Measurements from ENCODE around the gene EPHA3.

The EPHA3 gene

DNA sequence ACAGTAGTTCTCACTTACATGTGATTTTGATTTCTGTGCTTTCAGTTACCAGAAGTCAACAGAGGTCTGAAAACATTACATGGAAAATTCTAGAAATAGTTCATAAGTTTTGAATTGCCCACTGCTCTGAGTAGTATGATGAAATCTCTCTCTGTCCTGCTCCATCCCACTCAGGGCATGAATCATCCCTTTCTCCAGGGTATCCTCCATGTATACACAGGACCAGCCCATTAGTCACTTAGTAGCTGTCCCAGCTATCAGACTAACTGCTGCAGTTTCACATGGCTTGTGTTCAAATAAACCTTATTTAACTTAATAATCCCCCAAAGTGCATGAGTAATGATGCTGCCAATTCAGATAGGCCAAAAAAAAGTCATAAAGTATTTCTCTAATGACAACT is 38.6 kb downstream of the EPHA3 start:
- no peak for DNase-seq (ENCODE audit: low read depth)

GRCh38 chr3:89154416-89154815 is 47.0 kb downstream of the EPHA3 start:
- no peak for DNase-seq (ENCODE audit: low read depth)

DNA sequence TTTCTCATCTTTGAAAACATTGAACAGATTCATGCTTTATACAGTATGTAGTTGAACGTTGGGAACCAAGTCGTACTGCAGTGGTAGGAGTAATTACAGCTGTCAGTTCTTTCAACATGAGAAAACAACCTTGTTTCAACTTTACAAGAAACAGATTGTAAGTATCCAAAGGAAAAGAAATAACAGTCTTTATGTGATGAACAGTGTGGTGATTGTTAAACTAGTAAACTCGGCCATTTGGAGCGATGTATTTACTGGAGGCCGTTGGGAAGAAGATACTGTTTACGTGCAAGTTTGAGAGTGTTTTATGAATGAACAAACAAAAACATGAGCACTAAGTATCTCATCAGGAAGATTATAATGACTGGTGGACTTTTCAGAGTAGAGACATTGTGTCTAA is 48.4 kb downstream of the EPHA3 start:
- no peak for DNase-seq (ENCODE audit: low read depth)

DNA sequence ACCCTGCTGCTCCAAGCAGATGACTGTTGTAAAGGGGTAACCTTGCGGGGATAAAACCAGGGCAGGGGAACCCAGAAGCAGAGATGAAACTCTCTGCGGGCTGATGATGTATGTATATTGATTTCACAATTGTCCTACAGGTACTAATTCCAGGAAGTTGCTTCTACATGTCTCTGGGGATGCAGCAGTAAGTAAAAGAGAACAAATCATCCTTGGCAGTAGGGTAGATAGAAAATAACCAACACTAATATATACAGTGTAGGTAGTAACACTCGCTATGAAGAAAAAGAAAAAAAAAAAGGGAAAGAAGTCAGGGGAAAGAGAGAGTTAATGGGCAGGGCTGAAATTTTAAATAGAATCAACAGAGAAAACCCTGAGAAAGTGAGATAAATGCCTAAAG is 50.2 kb downstream of the EPHA3 start:
- DNase-seq (ENCODE audit: low read depth), result no peak

DNA sequence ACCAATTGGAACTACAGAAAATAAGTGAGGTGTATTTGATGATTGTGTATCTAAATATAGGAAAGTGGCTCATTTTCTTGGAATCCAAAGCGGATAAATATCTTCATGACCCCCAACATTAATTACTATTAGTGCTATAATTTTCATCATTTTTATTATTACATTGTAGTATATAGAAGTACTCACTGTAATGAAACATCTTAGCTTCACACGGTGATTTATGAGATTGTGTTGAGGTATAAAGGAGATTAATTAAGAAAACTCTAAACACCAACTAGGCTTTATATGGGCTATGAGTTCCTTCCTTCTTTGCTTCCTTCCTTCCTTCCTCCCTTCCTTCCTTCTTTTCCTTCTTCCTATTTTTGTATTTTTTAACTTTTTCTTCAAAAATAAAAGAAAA is 52.2 kb downstream of the EPHA3 start:
- DNase-seq (ENCODE audit: low read depth), result no peak

DNA sequence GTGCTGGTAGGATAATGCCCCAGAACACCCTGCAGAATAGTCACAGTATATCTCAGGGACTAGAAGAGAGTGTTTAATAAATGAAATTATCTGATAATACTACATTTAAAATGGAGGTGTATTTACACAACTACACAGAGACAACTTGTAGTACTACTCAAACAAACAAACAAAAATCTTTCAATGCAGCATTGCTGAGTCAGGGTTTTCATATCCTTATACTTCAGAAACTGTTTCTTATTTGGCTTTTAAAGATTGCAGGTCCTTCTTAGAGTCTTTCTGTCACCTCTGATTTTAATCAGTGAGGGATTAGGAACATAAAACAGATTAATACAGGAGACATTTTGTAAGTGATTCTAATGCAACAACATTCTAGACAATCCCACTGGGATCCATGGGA is 57.4 kb downstream of the EPHA3 start:
- DNase-seq (ENCODE audit: low read depth), result no peak

DNA sequence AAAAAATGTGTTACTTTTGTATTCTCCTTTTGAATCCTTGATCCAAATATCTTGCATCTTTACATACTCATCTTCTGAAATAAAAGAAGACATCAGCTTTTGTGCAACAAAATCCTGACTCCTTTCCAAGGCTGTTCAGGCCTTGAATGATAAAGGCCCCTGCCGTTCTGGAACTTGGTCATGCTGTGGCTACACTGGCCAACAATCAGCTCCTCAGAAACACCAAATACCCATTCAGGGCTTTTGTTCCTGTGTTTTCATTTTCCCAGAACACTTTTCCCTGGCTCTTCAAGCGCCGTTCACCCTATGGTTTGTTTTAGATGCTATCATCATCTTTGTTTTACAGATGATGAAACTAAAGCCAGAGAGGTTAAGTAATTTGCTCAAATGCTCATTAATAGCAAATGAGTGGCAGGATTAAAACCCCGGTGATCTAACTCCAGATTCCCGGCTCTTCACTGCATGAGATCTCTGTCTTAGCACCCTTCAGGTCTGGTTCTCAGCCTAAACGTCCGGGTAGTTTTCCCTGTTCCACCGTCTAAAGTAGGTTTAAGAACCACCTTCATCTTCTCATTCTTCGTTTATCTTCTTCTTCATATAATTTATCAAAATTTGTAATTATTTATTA is 58.3 kb downstream of the EPHA3 start:
- no peak for DNase-seq (ENCODE audit: low read depth)

- DNase-seq (ENCODE audit: low read depth), result no peak
Measured at GRCh38 chr3:89171687-89172545, 64.5 kb downstream of the EPHA3 start.

DNA sequence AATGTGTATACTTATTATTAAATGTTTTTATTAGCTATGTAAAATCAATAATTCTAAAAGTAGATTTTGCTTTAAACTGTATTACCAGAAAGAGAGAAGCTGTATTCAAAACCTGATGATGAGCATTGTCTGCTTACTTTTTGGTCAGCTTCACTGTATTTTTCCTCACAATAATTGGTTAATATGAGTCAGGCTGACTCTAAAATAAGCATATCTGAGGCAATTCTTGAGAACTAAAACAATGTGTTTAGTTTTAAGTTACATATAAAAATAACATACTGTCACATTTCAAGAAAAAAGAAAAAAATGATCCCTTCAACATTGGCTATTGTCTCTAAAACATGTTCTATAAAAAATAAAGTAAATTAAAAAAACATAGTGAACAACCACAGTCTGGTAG is 66.1 kb downstream of the EPHA3 start:
- DNase-seq (ENCODE audit: low read depth), result no peak

DNA sequence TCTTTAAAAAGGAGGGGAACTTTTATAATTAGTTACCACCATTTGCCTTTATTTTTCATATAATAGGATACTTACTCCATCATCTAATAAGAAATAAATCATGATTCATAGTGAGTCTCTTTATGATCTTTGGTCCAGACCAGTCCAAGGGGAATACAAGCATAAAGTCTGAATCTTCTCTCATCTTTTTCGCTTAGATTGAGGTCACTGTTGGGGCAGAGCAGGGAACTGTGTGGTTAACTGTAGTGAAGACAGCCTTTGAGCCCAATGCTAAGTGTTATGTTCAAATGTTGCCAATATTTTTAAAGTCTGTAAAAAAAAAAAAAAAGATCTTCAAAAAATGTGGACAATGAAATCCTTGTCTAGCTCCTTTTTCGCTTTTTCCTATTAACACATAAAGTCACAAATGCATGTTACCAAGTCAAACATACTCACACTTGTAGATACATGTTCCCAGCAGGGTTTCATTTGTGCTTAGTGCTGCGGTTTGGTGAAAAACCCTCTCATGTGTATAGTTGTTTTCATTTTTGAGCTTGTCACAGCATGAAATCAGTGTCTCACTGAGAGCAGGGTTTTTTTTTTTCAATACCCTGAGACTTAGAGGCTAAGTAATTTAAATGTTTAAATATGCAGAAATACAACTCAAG is 72.1 kb downstream of the EPHA3 start:
- no peak for DNase-seq (ENCODE audit: low read depth)

- DNase-seq (ENCODE audit: low read depth), result no peak
Measured at GRCh38 chr3:89180334-89180733, 72.9 kb downstream of the EPHA3 start.

- DNase-seq (ENCODE audit: low read depth), result no peak
Measured at GRCh38 chr3:89182056-89182455, 74.6 kb downstream of the EPHA3 start.

- no peak for DNase-seq (ENCODE audit: low read depth)
Measured at GRCh38 chr3:89184151-89184995, 77.0 kb downstream of the EPHA3 start.

- no peak for DNase-seq (ENCODE audit: low read depth)
Measured at GRCh38 chr3:89186456-89186855, 79.0 kb downstream of the EPHA3 start.

DNA sequence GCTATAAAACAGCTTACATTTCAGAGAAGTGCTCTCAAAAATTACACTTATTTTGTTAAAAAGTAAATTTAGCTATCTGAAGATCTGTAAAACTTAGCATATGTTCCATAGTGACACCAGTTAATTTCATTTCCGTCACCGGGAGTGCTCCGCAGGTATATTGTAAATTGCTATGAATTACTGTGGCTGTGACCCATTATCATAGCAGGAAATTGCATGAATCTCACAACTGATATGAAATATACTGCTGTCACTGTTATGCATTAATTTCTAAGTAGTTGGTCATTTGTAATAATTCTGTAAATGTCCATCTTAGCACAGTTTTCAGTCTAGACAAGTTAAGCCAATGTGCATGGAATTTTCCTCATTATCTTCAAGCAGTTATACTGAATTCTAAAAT is 91.2 kb downstream of the EPHA3 start:
- DNase-seq (ENCODE audit: low read depth), result no peak

DNA sequence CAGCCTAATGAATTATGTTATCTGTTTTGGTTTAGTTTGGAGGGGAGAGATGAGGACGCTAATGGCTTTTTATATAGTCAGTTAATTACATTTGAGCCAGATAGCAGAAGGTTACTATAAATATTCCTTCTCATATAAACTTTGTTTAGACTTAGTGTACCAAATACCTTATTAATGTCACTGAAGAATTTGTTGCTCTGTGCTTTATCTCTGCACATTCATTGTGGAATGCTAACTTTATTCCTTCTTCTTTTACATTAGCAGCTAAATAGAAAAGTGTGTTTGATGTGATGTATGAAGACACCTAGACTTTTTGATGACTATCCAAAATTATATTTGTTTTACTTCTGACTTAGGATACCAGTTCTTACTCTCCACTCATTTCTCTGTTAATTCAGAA is 105.2 kb downstream of the EPHA3 start:
- no peak for DNase-seq (ENCODE audit: low read depth)

GRCh38 chr3:89216016-89216739 is 108.8 kb downstream of the EPHA3 start:
- DNase-seq (ENCODE audit: low read depth), result no peak

GRCh38 chr3:89217148-89217685 is 109.8 kb downstream of the EPHA3 start:
- DNase-seq (ENCODE audit: low read depth), result no peak

- DNase-seq (ENCODE audit: low read depth), result no peak
Measured at GRCh38 chr3:89221924-89222323, 114.5 kb downstream of the EPHA3 start.

- DNase-seq (ENCODE audit: low read depth), result no peak
Measured at GRCh38 chr3:89223188-89223587, 115.8 kb downstream of the EPHA3 start.

- DNase-seq (ENCODE audit: low read depth), result no peak
Measured at GRCh38 chr3:89227218-89227617, 119.8 kb downstream of the EPHA3 start.

Data from activated T-cell treated with anti-CD3 and anti-CD28 coated beads for 24 hours (primary cell).